Fibroblast of skin of right biceps (primary cell): ENCODE data around the gene ATP1B3.
"Not testable (repeated sequence)": the region's sequence is repeated elsewhere in the genome, so short reads cannot be mapped to it uniquely, and the experiment has no call there.

Experiments used
- DNase-seq: peaks from one replicate; pipeline ENCODE4 v3.0.0-alpha.2; 2013

The ATP1B3 gene

GRCh38 chr3:141860766-141861513 is 15.5 kb upstream of the ATP1B3 start:
- peak; percentile 5 for DNase-seq

GRCh38 chr3:141862279-141862816 is 14.1 kb upstream of the ATP1B3 start:
- DNase-seq, result no peak

GRCh38 chr3:141863491-141863890 is 13.0 kb upstream of the ATP1B3 start:
- DNase-seq, result no peak

GRCh38 chr3:141864281-141864970 is 12.0 kb upstream of the ATP1B3 start:
- DNase-seq, result no peak

GRCh38 chr3:141865101-141865500 is 11.3 kb upstream of the ATP1B3 start:
- DNase-seq, result no peak

GRCh38 chr3:141870091-141870687 is 6.3 kb upstream of the ATP1B3 start:
- DNase-seq, result no peak

- peak; percentile 81 for DNase-seq
Measured at GRCh38 chr3:141875374-141875892, 1.0 kb upstream of the ATP1B3 start.

- DNase-seq, result peak; percentile 72
Measured at GRCh38 chr3:141875893-141876380, 506 bp upstream of the ATP1B3 start.

GRCh38 chr3:141876891-141877621 is 613 bp downstream of the ATP1B3 start:
- DNase-seq, result peak; percentile 28

- peak; percentile 61 for DNase-seq
Measured at GRCh38 chr3:141877911-141878310, 1.5 kb downstream of the ATP1B3 start.

GRCh38 chr3:141878326-141878725 is 1.9 kb downstream of the ATP1B3 start:
- no peak for DNase-seq

GRCh38 chr3:141878817-141879216 is 2.4 kb downstream of the ATP1B3 start:
- peak; percentile 67 for DNase-seq

GRCh38 chr3:141881702-141882101 is 5.3 kb downstream of the ATP1B3 start:
- DNase-seq, result no peak

- DNase-seq, result no peak
Measured at GRCh38 chr3:141887051-141887450, 10.6 kb downstream of the ATP1B3 start.

- DNase-seq, result not testable (repeated sequence)
Measured at GRCh38 chr3:141888548-141888947, 12.1 kb downstream of the ATP1B3 start.

- DNase-seq, result peak; percentile 81
Measured at GRCh38 chr3:141894524-141895176, 18.2 kb downstream of the ATP1B3 start.

GRCh38 chr3:141895731-141896130 is 19.3 kb downstream of the ATP1B3 start:
- DNase-seq, result peak; percentile 8

- no peak for DNase-seq
Measured at GRCh38 chr3:141898908-141899307, 22.5 kb downstream of the ATP1B3 start.

- no peak for DNase-seq
Measured at GRCh38 chr3:141900343-141900742, 23.9 kb downstream of the ATP1B3 start.

- no peak for DNase-seq
Measured at GRCh38 chr3:141901914-141902313, 25.5 kb downstream of the ATP1B3 start.

- DNase-seq, result no peak
Measured at GRCh38 chr3:141904203-141904602, 27.8 kb downstream of the ATP1B3 start.

GRCh38 chr3:141905129-141905528 is 28.7 kb downstream of the ATP1B3 start:
- DNase-seq, result peak; percentile 13
